Dedifferentiated amniotic fluid mesenchymal stem cell (primary cell): Measurements from ENCODE around the gene PDIK1L.
A peak's percentile ranks its signal among the peaks of the same experiment; 100 is the strongest.

Experiments used
- DNase-seq: peaks from one replicate; pipeline ENCODE4 v3.0.0-alpha.2; 2016; ENCODE audit errors: extremely low spot score

PDIK1L gene

GRCh38 chr1:26111530-26112406 is at the start of gene PDIK1L:
PDIK1L (plus strand) TSS chr1:26111824; CDS start chr1:26114309, 2,485 bp downstream.
- DNase-seq: peak; percentile 89

GRCh38 chr1:26064553-26064952 is 47.1 kb upstream of the PDIK1L start:
- DNase-seq: no peak

- DNase-seq: no peak
Observed at GRCh38 chr1:26066160-26066559, 45.5 kb upstream of the PDIK1L start.

GRCh38 chr1:26066857-26067256 is 44.8 kb upstream of the PDIK1L start:
- DNase-seq: no peak

GRCh38 chr1:26067432-26067911 is 44.2 kb upstream of the PDIK1L start, which contains the start of gene TRIM63:
TRIM63 (minus strand) TSS chr1:26067630; CDS start chr1:26067494, 136 bp downstream.
- DNase-seq: no peak

GRCh38 chr1:26069941-26070295 is 41.7 kb upstream of the PDIK1L start:
- no peak for DNase-seq

- no peak for DNase-seq
Observed at GRCh38 chr1:26070296-26070962, 41.2 kb upstream of the PDIK1L start.

- no peak for DNase-seq
Observed at GRCh38 chr1:26070963-26071342, 40.7 kb upstream of the PDIK1L start.

GRCh38 chr1:26072305-26072704 is 39.3 kb upstream of the PDIK1L start:
- no peak for DNase-seq

- no peak for DNase-seq
Observed at GRCh38 chr1:26075421-26076144, 36.0 kb upstream of the PDIK1L start.

- DNase-seq: no peak
Observed at GRCh38 chr1:26077524-26077923, 34.1 kb upstream of the PDIK1L start.

GRCh38 chr1:26078286-26079177 is 33.1 kb upstream of the PDIK1L start:
- DNase-seq: no peak

- DNase-seq: no peak
Observed at GRCh38 chr1:26079178-26079563, 32.5 kb upstream of the PDIK1L start.

GRCh38 chr1:26079960-26080814 is 31.4 kb upstream of the PDIK1L start:
- no peak for DNase-seq

GRCh38 chr1:26081267-26082019 is 30.2 kb upstream of the PDIK1L start:
- DNase-seq: no peak

- no peak for DNase-seq
Observed at GRCh38 chr1:26082020-26082350, 29.6 kb upstream of the PDIK1L start.

GRCh38 chr1:26083208-26083607 is 28.4 kb upstream of the PDIK1L start:
- DNase-seq: no peak

GRCh38 chr1:26084091-26084561 is 27.5 kb upstream of the PDIK1L start:
- DNase-seq: no peak

GRCh38 chr1:26084844-26085243 is 26.8 kb upstream of the PDIK1L start:
- no peak for DNase-seq

- DNase-seq: no peak
Observed at GRCh38 chr1:26089125-26089524, 22.5 kb upstream of the PDIK1L start.
